GM12873 (cell line): ENCODE measurements around the gene RWDD4.

Source experiments
- CTCF ChIP-seq: IDR thresholded peaks from 2 replicates; pipeline ENCODE4 v1.5.1; 2012; ENCODE audit warnings: low read depth, mild to moderate bottlenecking, moderate library complexity, low read length, control low read depth; ENCODE audit not compliant: insufficient read depth; ENCODE audit errors: missing control alignments

RWDD4 gene

GRCh38 chr4:183686461-183686860, 27.5 kb upstream of the RWDD4 start:
- TF ChIP-seq CTCF, result no peak

- TF ChIP-seq CTCF, result no peak
Measured at GRCh38 chr4:183681119-183681518, 22.1 kb upstream of the RWDD4 start.

- no peak for TF ChIP-seq CTCF
Measured at GRCh38 chr4:183675625-183676024, 16.6 kb upstream of the RWDD4 start.

GRCh38 chr4:183674153-183674552, 15.2 kb upstream of the RWDD4 start:
- no peak for TF ChIP-seq CTCF

GRCh38 chr4:183670960-183671555, 12.1 kb upstream of the RWDD4 start:
- no peak for TF ChIP-seq CTCF

GRCh38 chr4:183670251-183670650, 11.3 kb upstream of the RWDD4 start:
- TF ChIP-seq CTCF, result no peak

- TF ChIP-seq CTCF, result no peak
Measured at GRCh38 chr4:183666088-183666487, 7.1 kb upstream of the RWDD4 start.
